ENCODE measurements around the gene PAEP.

DNA sequence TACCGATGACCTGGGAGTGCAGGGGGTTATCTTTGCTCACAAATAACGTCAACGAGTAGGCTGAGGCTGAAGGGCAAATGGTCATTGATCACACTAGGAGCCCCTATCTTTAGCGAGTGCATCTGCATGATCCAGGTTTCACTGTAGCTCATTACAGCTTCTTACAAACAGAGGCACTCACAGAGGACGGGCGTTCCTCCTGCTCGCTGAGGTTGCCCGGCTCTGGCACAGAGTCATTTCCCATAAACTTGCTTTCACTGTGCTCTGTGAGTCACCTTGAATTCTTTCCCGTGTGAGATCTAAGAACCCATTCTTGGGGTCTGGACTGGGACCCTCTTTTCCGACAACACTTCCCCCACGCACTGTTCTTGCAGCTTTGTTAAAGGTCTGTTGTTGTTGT is 1.9 kb upstream of the PAEP start:
- TF ChIP-seq, protein P1, sequence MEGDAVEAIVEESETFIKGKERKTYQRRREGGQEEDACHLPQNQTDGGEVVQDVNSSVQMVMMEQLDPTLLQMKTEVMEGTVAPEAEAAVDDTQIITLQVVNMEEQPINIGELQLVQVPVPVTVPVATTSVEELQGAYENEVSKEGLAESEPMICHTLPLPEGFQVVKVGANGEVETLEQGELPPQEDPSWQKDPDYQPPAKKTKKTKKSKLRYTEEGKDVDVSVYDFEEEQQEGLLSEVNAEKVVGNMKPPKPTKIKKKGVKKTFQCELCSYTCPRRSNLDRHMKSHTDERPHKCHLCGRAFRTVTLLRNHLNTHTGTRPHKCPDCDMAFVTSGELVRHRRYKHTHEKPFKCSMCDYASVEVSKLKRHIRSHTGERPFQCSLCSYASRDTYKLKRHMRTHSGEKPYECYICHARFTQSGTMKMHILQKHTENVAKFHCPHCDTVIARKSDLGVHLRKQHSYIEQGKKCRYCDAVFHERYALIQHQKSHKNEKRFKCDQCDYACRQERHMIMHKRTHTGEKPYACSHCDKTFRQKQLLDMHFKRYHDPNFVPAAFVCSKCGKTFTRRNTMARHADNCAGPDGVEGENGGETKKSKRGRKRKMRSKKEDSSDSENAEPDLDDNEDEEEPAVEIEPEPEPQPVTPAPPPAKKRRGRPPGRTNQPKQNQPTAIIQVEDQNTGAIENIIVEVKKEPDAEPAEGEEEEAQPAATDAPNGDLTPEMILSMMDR (optimal IDR thresholded peaks at IDR 0.05 in 1 of 3, IDR thresholded peaks at IDR 0.05 in 1 of 3, conservative IDR thresholded peaks at IDR 0.05 in 1 of 3; ENCODE audit: extremely low read depth in 1 of 3, insufficient read depth in 2 of 3, low read length in 3 of 3), result no peak
- no peak for TF ChIP-seq EZH2 (IDR thresholded peaks at IDR 0.05; ENCODE audit: low read length)
